ENCODE results near the gene NDFIP2.

Gene NDFIP2

GRCh38 chr13:79528759-79529191, 47.8 kb downstream of the NDFIP2 start:
- no peak for TF ChIP-seq POLR2AphosphoS5 (IDR thresholded peaks at IDR 0.05; ENCODE audit: low read depth)
- no peak for TF ChIP-seq REST (IDR thresholded peaks at IDR 0.05; ENCODE audit: insufficient replicate concordance, low read depth)
- TF ChIP-seq, protein P1, sequence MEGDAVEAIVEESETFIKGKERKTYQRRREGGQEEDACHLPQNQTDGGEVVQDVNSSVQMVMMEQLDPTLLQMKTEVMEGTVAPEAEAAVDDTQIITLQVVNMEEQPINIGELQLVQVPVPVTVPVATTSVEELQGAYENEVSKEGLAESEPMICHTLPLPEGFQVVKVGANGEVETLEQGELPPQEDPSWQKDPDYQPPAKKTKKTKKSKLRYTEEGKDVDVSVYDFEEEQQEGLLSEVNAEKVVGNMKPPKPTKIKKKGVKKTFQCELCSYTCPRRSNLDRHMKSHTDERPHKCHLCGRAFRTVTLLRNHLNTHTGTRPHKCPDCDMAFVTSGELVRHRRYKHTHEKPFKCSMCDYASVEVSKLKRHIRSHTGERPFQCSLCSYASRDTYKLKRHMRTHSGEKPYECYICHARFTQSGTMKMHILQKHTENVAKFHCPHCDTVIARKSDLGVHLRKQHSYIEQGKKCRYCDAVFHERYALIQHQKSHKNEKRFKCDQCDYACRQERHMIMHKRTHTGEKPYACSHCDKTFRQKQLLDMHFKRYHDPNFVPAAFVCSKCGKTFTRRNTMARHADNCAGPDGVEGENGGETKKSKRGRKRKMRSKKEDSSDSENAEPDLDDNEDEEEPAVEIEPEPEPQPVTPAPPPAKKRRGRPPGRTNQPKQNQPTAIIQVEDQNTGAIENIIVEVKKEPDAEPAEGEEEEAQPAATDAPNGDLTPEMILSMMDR (IDR thresholded peaks at IDR 0.05; ENCODE audit: insufficient read depth, low read length), result no peak
- TF ChIP-seq GABPA (IDR thresholded peaks at IDR 0.05; ENCODE audit: low read depth), result no peak
- no peak for TF ChIP-seq SPI1 (IDR thresholded peaks at IDR 0.05; ENCODE audit: borderline replicate concordance, low read depth)
- Histone ChIP-seq H3K27me3 (ENCODE audit: insufficient read depth, poor library complexity, severe bottlenecking) (no peaks in the 10 kb centered on the region), H3K27ac (replicated peaks) (no peak overlapping the region), H3K4me3 (replicated peaks; ENCODE audit: insufficient read depth, low read length) (no peak overlapping the region)
- DNase-seq (ENCODE audit: low read depth in 1 of 2, low spot score in 1 of 2), result no peak

GRCh38 chr13:79529817-79530216, 48.9 kb downstream of the NDFIP2 start:
- Histone ChIP-seq H3K27me3 (ENCODE audit: insufficient read depth, poor library complexity, severe bottlenecking) (no peaks in the 10 kb centered on the region), H3K4me3 (replicated peaks; ENCODE audit: insufficient read depth, low read length) (no peak overlapping the region), H3K27ac (replicated peaks) (no peak overlapping the region)
- TF ChIP-seq REST (IDR thresholded peaks at IDR 0.05; ENCODE audit: insufficient replicate concordance, low read depth) (no peak), GABPA (IDR thresholded peaks at IDR 0.05; ENCODE audit: low read depth) (no peak), SPI1 (IDR thresholded peaks at IDR 0.05; ENCODE audit: borderline replicate concordance, low read depth) (no peak), POLR2AphosphoS5 (IDR thresholded peaks at IDR 0.05; ENCODE audit: low read depth) (no peak)
- TF ChIP-seq, protein P1 (IDR thresholded peaks at IDR 0.05; ENCODE audit: insufficient read depth, low read length), result no peak
- DNase-seq (ENCODE audit: low read depth in 1 of 2, low spot score in 1 of 2), result no peak

DNA sequence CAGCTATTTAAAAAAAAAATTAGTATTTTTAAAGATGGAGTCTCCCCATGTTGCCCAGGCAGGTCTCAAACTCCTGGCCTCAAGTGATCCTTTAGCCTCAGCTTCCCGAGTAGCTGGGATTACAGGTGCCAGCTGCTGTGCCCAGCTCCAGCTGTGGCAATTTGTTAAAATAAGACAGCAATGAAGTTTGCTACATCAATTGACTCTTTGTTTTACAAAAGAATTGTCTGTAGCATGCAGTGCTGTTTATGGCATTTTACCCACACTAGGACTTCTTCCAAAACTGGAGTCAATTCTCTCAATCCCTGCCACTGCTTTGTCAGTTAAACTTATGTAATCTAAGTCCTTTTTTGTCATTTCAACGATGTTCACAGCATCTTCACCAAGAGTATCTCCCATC, 49.3 kb downstream of the NDFIP2 start:
- no peaks in the 10 kb centered on the region for H3K27me3 ChIP-seq (ENCODE audit: insufficient read depth, poor library complexity, severe bottlenecking)

More for the DNA sequence above, 49.3 kb downstream of the NDFIP2 start:
- Histone ChIP-seq H3K4me3 (replicated peaks; ENCODE audit: insufficient read depth, low read length) (no peak overlapping the region), H3K27ac (replicated peaks) (no peak overlapping the region)
- DNase-seq (ENCODE audit: low read depth in 1 of 2, low spot score in 1 of 2), result no peak
- no peak for TF ChIP-seq SPI1 (IDR thresholded peaks at IDR 0.05; ENCODE audit: borderline replicate concordance, low read depth)
- TF ChIP-seq GABPA (IDR thresholded peaks at IDR 0.05; ENCODE audit: low read depth), result no peak
- no peak for TF ChIP-seq REST (IDR thresholded peaks at IDR 0.05; ENCODE audit: insufficient replicate concordance, low read depth)
- no peak for TF ChIP-seq POLR2AphosphoS5 (IDR thresholded peaks at IDR 0.05; ENCODE audit: low read depth)
- TF ChIP-seq, protein P1 (IDR thresholded peaks at IDR 0.05; ENCODE audit: insufficient read depth, low read length), result no peak

Measured in HL-60 (cell line).